Cardiac muscle cell (in vitro differentiated cells and primary cell): ENCODE data around the gene MGAT5. TPM values are rescaled to one million over a fixed set of nuclear protein-coding genes. Genes with fewer than 3 reads are reported as not detected.

Experiments used
- DNase-seq, 2 donors: peaks; one replicate each; pipeline versions ENCODE4 v3.0.0 to v3.0.0-alpha.2; 2010 to 2017; ENCODE audit warnings: low read depth in 1 of 2, low spot score in 1 of 2
- H3K27ac ChIP-seq: fragments of 200-600 bp; sonication (generic); 2 replicates; pipeline ENCODE4 v1.5.1; 2016
- H3K27me3 ChIP-seq: fragments of 200-600 bp; sonication (generic); 2 replicates; pipeline ENCODE4 v1.6.0; 2016; ENCODE audit warnings: control low read depth
- H3K36me3 ChIP-seq: fragments of 200-600 bp; sonication (generic); 2 replicates; pipeline ENCODE4 v1.5.1; 2016; ENCODE audit warnings: control low read depth
- H3K4me1 ChIP-seq: fragments of 200-600 bp; sonication (generic); 2 replicates; pipeline ENCODE4 v1.8.1; 2017; ENCODE audit warnings: low read depth, mild to moderate bottlenecking, mixed run types
- H3K4me3 ChIP-seq: fragments of 200-600 bp; sonication (generic); 2 replicates; pipeline ENCODE4 v1.5.1; 2016; ENCODE audit warnings: mild to moderate bottlenecking
- H3K9me3 ChIP-seq: fragments of 200-600 bp; sonication (generic); 2 replicates; pipeline ENCODE4 v1.5.1; 2017; ENCODE audit warnings: low read depth, mild to moderate bottlenecking, control low read depth
- CTCF ChIP-seq: IDR thresholded peaks from 2 replicates; pipeline ENCODE4 v1.5.1; 2012; ENCODE audit warnings: low read depth, mild to moderate bottlenecking, low read length
- polyA plus RNA-seq: library from polyadenylated mRNA; unstranded; fragments of >200 nt; fragmentation: Nextera tagmentation; extraction: Ambion mirVana; gene quantifications from 2 replicates; pipeline ENCODE4 v1.2.1, GENCODE V29; 2016
- total RNA-seq: library from RNA; depleted of rRNA; stranded (reverse); fragments of >200 nt; gene quantifications from 2 replicates; pipeline ENCODE4 v1.2.3, GENCODE V29; 2016

The MGAT5 gene
- total and polyA plus RNA-seq, 2 experiments from 2014 or later, result 12.5 to 66.8 TPM

DNA sequence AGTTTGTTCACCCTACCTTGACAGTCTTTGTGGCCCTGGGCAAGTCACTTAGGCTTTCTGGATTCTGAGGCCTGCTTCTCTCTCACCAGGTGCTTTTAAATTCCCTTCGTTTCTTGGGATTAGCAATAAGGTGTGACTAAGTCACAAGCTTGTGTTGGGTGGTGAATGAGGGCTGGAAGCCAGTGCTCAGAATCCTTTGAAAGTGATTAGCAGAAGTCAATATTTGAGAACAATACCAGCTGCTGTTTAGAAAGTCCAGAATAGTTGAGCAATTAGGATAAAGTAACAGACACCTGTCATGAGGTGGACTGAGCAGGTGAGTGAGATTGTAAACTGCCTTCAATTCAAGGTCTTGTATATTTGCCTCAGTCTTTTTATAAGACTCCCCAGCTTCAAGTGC lies 19.3 kb upstream of the MGAT5 start:
- Histone ChIP-seq H3K27me3 (no peaks in the 10 kb centered on the region), H3K4me3 (no peak overlapping the region), H3K4me1 (peaks cover 8% of the 10 kb centered on the region), H3K27ac (no peak overlapping the region), H3K9me3 (no peaks in the 10 kb centered on the region), H3K36me3 (no peaks in the 10 kb centered on the region)
- DNase-seq, result no peak
- TF ChIP-seq CTCF, result no peak

- DNase-seq, result no peak
- Histone ChIP-seq H3K4me1 (peaks cover 8% of the 10 kb centered on the region), H3K27me3 (no peaks in the 10 kb centered on the region), H3K9me3 (no peaks in the 10 kb centered on the region), H3K36me3 (no peaks in the 10 kb centered on the region), H3K4me3 (no peak overlapping the region), H3K27ac (no peak overlapping the region)
- no peak for TF ChIP-seq CTCF
Measured at GRCh38 chr2:134235510-134236144, 18.2 kb upstream of the MGAT5 start.

DNA sequence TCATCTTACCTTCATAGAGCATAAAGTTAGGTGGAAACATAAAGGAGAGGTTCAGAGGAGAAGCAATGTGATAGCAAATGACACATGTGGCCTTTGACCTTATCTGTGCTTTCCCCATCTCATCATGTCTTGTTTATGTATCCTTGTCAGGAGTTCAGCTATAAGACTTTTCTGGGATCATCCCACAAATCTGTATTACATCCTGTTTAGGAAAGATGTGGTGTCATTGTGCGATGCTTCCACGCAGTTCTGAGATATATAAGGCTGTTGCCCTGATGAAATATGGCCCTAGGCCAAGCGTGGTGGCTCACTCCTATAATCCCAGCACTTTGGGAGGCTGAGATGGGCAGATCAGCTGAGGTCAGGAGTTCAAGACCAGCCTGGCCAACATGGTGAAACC lies 15.5 kb upstream of the MGAT5 start:
- TF ChIP-seq CTCF, result no peak
- no peaks in the 10 kb centered on the region for H3K9me3 ChIP-seq

DNA sequence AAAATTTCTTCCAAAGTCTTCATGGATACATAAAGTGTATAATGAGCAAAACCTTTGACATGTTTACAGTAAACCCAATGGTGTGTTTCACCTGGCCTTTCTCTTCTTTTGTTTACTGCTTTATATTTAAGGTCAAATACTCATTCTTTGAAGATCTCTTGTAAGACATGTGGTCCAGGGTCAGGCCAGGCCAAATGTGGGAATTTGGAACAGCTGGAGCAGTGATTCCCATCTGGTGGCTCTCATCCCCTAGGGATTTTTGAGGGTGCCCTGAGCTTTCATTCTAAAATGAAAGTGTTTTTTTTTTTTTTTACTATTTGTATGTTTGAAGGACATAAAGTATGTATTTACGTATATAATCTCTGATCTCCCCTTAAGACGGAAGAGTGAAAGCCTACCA lies 13.8 kb upstream of the MGAT5 start:
- no peak for DNase-seq
- TF ChIP-seq CTCF, result no peak
- peaks cover 23% of the 10 kb centered on the region for H3K4me1 ChIP-seq
- H3K27me3 ChIP-seq, result no peaks in the 10 kb centered on the region
- H3K4me3 ChIP-seq, result no peak overlapping the region
- no peak overlapping the region for H3K27ac ChIP-seq
- H3K9me3 ChIP-seq, result no peaks in the 10 kb centered on the region
- H3K36me3 ChIP-seq, result no peaks in the 10 kb centered on the region

More for the DNA sequence above, 15.5 kb upstream of the MGAT5 start:
- Histone ChIP-seq H3K36me3 (no peaks in the 10 kb centered on the region), H3K4me3 (no peak overlapping the region), H3K27me3 (no peaks in the 10 kb centered on the region), H3K4me1 (peaks cover 25% of the 10 kb centered on the region), H3K27ac (no peak overlapping the region)
- DNase-seq, result no peak

GRCh38 chr2:134241911-134242310 lies 12.0 kb upstream of the MGAT5 start:
- Histone ChIP-seq H3K4me1 (peaks cover 28% of the 10 kb centered on the region), H3K27me3 (no peaks in the 10 kb centered on the region), H3K4me3 (no peak overlapping the region), H3K9me3 (no peaks in the 10 kb centered on the region), H3K36me3 (no peaks in the 10 kb centered on the region), H3K27ac (no peak overlapping the region)
- no peak for TF ChIP-seq CTCF
- DNase-seq, result peak in 1 of 2 donors; percentile 25

GRCh38 chr2:134243244-134243643 lies 10.6 kb upstream of the MGAT5 start:
- Histone ChIP-seq H3K4me3 (no peak overlapping the region), H3K36me3 (no peaks in the 10 kb centered on the region), H3K27me3 (no peaks in the 10 kb centered on the region), H3K9me3 (no peaks in the 10 kb centered on the region), H3K27ac (no peak overlapping the region), H3K4me1 (peaks cover 28% of the 10 kb centered on the region)
- no peak for DNase-seq
- no peak for TF ChIP-seq CTCF
